BJ (cell line): ENCODE measurements around the gene ZFYVE27. TPM values are rescaled to one million over a fixed set of nuclear protein-coding genes. Genes with fewer than 3 reads are reported as not detected.

ENCODE experiments used
- CTCF ChIA-PET: fragments of 350-600 bp; formaldehyde crosslinking; extraction: SDS; loops from one replicate; lab custom pipeline; 2021; ENCODE audit warnings: antibody characterized with exemption, inconsistent platforms; lab: Yijun Ruan, JAX
- POLR2A ChIA-PET: fragments of 300-600 bp; sonication (Branson Sonifier 250); formaldehyde crosslinking; extraction: SDS; loops from one replicate; lab custom pipeline; 2021; ENCODE audit warnings: antibody characterized with exemption; lab: Charles Lee
- DNase-seq: peaks from one replicate; pipeline ENCODE4 v3.0.0-alpha.2; 2011; ENCODE audit warnings: low read depth
- H3K27me3 ChIP-seq: 2 replicates; pipeline ENCODE4 v1.6.0; 2011; ENCODE audit warnings: low read length; ENCODE audit not compliant: control insufficient read depth, insufficient read depth
- H3K36me3 ChIP-seq: 2 replicates; pipeline ENCODE4 v1.5.1; 2011; ENCODE audit warnings: low read length; ENCODE audit not compliant: control insufficient read depth, insufficient read depth
- H3K4me3 ChIP-seq: 2 replicates; pipeline ENCODE4 v1.5.1; 2011; ENCODE audit warnings: low read depth, mild to moderate bottlenecking, control low read depth, low read length
- CTCF ChIP-seq: IDR thresholded peaks from 2 replicates; pipeline ENCODE4 v1.5.1; 2011; ENCODE audit warnings: low read depth, mild to moderate bottlenecking, control low read depth, inconsistent platforms, low read length, moderate library complexity; ENCODE audit not compliant: insufficient read depth
- polyA plus RNA-seq: library from polyadenylated mRNA; depleted of rRNA; stranded (reverse); fragments of >200 nt; gene quantifications from 2 replicates; pipeline ENCODE4 v1.2.3, GENCODE V29; 2011

The ZFYVE27 gene
- polyA plus RNA-seq, 1 experiment: 22.9 TPM

- Histone ChIP-seq H3K4me3 (no peak overlapping the region), H3K27me3 (no peaks in the 10 kb centered on the region), H3K36me3 (peaks cover 29% of the 10 kb centered on the region)
- DNase-seq: no peak
- POLR2A ChIA-PET: no interaction called here
- CTCF ChIA-PET: interaction anchor here (1.0 to 2.2 kb wide), 5 partner anchors 10 to 125 kb away, joined by 3 to 8 read pairs (median 4); no protein-coding TSS in a partner anchor
- TF ChIP-seq CTCF: no peak
Measured at GRCh38 chr10:97744405-97745035, 7.6 kb downstream of the ZFYVE27 start.

GRCh38 chr10:97747573-97747972 is 10.6 kb downstream of the ZFYVE27 start:
- POLR2A ChIA-PET: interaction anchor here (0.6 kb wide), 1 partner anchor 180 kb away, joined by 4 read pairs; no protein-coding TSS in a partner anchor
- Histone ChIP-seq H3K36me3 (peaks cover 41% of the 10 kb centered on the region), H3K4me3 (no peak overlapping the region), H3K27me3 (no peaks in the 10 kb centered on the region)
- CTCF ChIA-PET: interaction anchor here (0.6 to 1.9 kb wide), 3 partner anchors 11 to 29 kb away, joined by 3 to 10 read pairs (median 7); no protein-coding TSS in a partner anchor
- no peak for DNase-seq
- no peak for TF ChIP-seq CTCF

- Histone ChIP-seq H3K36me3 (peaks cover 42% of the 10 kb centered on the region), H3K4me3 (no peak overlapping the region), H3K27me3 (no peaks in the 10 kb centered on the region)
- DNase-seq: no peak
- no peak for TF ChIP-seq CTCF
- POLR2A ChIA-PET: interaction anchor here (0.6 kb wide), 2 partner anchors 23 to 179 kb away, joined by 4 to 7 read pairs; no protein-coding TSS in a partner anchor
- CTCF ChIA-PET: interaction anchor here (0.6 to 2.2 kb wide), 4 partner anchors 10 to 29 kb away, joined by 3 to 10 read pairs (median 6); no protein-coding TSS in a partner anchor
Measured at GRCh38 chr10:97748116-97748515, 11.2 kb downstream of the ZFYVE27 start.

GRCh38 chr10:97752956-97753355 is 16.0 kb downstream of the ZFYVE27 start:
- Histone ChIP-seq H3K27me3 (no peaks in the 10 kb centered on the region), H3K36me3 (peaks cover 60% of the 10 kb centered on the region), H3K4me3 (no peak overlapping the region)
- CTCF ChIA-PET: interaction anchor here (1.3 kb wide), 1 partner anchor 44 kb away, joined by 3 read pairs; no protein-coding TSS in a partner anchor
- POLR2A ChIA-PET: no interaction called here
- no peak for TF ChIP-seq CTCF
- DNase-seq: no peak

- peaks cover 57% of the 10 kb centered on the region for H3K36me3 ChIP-seq
- H3K4me3 ChIP-seq: no peak overlapping the region
- CTCF ChIA-PET: interaction anchor here (0.7 kb wide), 1 partner anchor 10 kb away, joined by 3 read pairs; no protein-coding TSS in a partner anchor
- no peak for DNase-seq
- TF ChIP-seq CTCF: no peak
- no peaks in the 10 kb centered on the region for H3K27me3 ChIP-seq
- POLR2A ChIA-PET: no interaction called here
Measured at GRCh38 chr10:97754726-97755125, 17.8 kb downstream of the ZFYVE27 start.
